Neural cell (in vitro differentiated cells): ENCODE data around the gene LRMDA. TPM values are rescaled to one million over a fixed set of nuclear protein-coding genes. Genes with fewer than 3 reads are reported as not detected.

Experiments
- H2AFZ ChIP-seq: fragments of 200-600, 300-800 bp; sonication (generic), shearing (Covaris generic); 2 replicates; pipeline ENCODE4 v1.6.0; 2014; ENCODE audit warnings: low read depth, mild to moderate bottlenecking, antibody characterized with exemption, low read length, moderate library complexity
- H3F3A ChIP-seq: fragments of 200-600 bp; shearing (Covaris generic); 2 replicates; pipeline ENCODE4 v1.6.1; 2016; ENCODE audit warnings: mild to moderate bottlenecking, moderate library complexity, mixed read lengths, antibody characterized with exemption, low read length; ENCODE audit not compliant: insufficient read depth, poor library complexity, severe bottlenecking
- H3K27ac ChIP-seq: fragments of 200-600, 300-800 bp; sonication (generic), shearing (Covaris generic); 2 replicates; pipeline ENCODE4 v1.5.1; 2014; ENCODE audit warnings: mild to moderate bottlenecking, low read length, moderate library complexity
- H3K27me3 ChIP-seq: fragments of 300-800, 200-600 bp; sonication (generic), shearing (Covaris generic); 2 replicates; pipeline ENCODE4 v1.6.0; 2014; ENCODE audit warnings: mild to moderate bottlenecking, low read depth, low read length, moderate library complexity; ENCODE audit not compliant: insufficient read depth
- H3K36me3 ChIP-seq: fragments of 300-800, 200-600 bp; sonication (generic), shearing (Covaris generic); 2 replicates; pipeline ENCODE4 v1.5.1; 2014; ENCODE audit warnings: mild to moderate bottlenecking, antibody characterized with exemption, low read length, moderate library complexity; ENCODE audit not compliant: insufficient read depth
- H3K4me2 ChIP-seq: fragments of 300-800, 200-600 bp; sonication (generic), shearing (Covaris generic); 2 replicates; pipeline ENCODE4 v1.6.0; 2014; ENCODE audit warnings: mild to moderate bottlenecking, low read length
- H3K4me3 ChIP-seq: fragments of 300-800, 200-600 bp; sonication (generic), shearing (Covaris generic); 2 replicates; pipeline ENCODE4 v1.5.1; 2014; ENCODE audit warnings: mild to moderate bottlenecking, low read length, moderate library complexity
- H3K79me2 ChIP-seq: fragments of 200-600 bp; shearing (Covaris generic); replicated peaks from 2 replicates; pipeline ENCODE4 v1.6.0; 2014; ENCODE audit warnings: mild to moderate bottlenecking, low read length, moderate library complexity; ENCODE audit not compliant: insufficient read depth
- H3K9ac ChIP-seq: fragments of 300-800, 200-600 bp; sonication (generic), shearing (Covaris generic); 2 replicates; pipeline ENCODE4 v1.6.1; 2016; ENCODE audit warnings: mild to moderate bottlenecking, low read length, mixed read lengths
- H3K9me2 ChIP-seq: fragments of 200-600 bp; shearing (Covaris generic); 2 replicates; pipeline ENCODE4 v1.6.1; 2016; ENCODE audit warnings: mild to moderate bottlenecking, low read length, mixed read lengths; ENCODE audit not compliant: insufficient read depth
- H3K9me3 ChIP-seq: fragments of 200-600, 300-800 bp; sonication (generic), shearing (Covaris generic); 2 replicates; pipeline ENCODE4 v1.6.1; 2016; ENCODE audit warnings: mild to moderate bottlenecking, mixed run types, low read length, moderate library complexity, mixed read lengths
- H4K20me1 ChIP-seq: fragments of 200-600 bp; shearing (Covaris generic); 2 replicates; pipeline ENCODE4 v1.6.1; 2016; ENCODE audit warnings: mild to moderate bottlenecking, mixed run types; ENCODE audit not compliant: insufficient read depth
- EP300 ChIP-seq: fragments of 450-650 bp; conservative IDR thresholded peaks from 2 replicates; pipeline ENCODE4 v1.6.1; 2014; ENCODE audit warnings: antibody characterized with exemption, mild to moderate bottlenecking, moderate library complexity; ENCODE audit not compliant: poor library complexity, severe bottlenecking
- EZH2 ChIP-seq: fragments of 200-600, 300-800 bp; shearing (Covaris generic), sonication (generic); IDR thresholded peaks from 2 replicates; pipeline ENCODE4 v1.6.1; 2014; ENCODE audit warnings: antibody characterized with exemption, low read length, borderline replicate concordance, mild to moderate bottlenecking; ENCODE audit not compliant: insufficient read depth, poor library complexity, severe bottlenecking
- MXI1 ChIP-seq: fragments of 450-650 bp; conservative IDR thresholded peaks from 2 replicates; pipeline ENCODE4 v1.6.1; 2014; ENCODE audit warnings: antibody characterized with exemption, mild to moderate bottlenecking; ENCODE audit not compliant: poor library complexity, severe bottlenecking
- POLR2AphosphoS5 ChIP-seq: IDR thresholded peaks from 2 replicates; pipeline ENCODE4 v1.6.1; 2012
- RAD21 ChIP-seq: fragments of 450-650 bp; conservative IDR thresholded peaks from 2 replicates; pipeline ENCODE4 v1.6.1; 2014; ENCODE audit warnings: antibody characterized with exemption, mild to moderate bottlenecking, moderate library complexity
- REST ChIP-seq: IDR thresholded peaks from 2 replicates; pipeline ENCODE4 v1.6.1; 2012; ENCODE audit warnings: borderline replicate concordance
- SMC3 ChIP-seq: fragments of 450-650 bp; conservative IDR thresholded peaks from 2 replicates; pipeline ENCODE4 v1.6.1; 2014; ENCODE audit warnings: antibody characterized with exemption, mild to moderate bottlenecking, moderate library complexity; ENCODE audit not compliant: poor library complexity
- TAF1 ChIP-seq: IDR thresholded peaks from 2 replicates; pipeline ENCODE4 v1.6.1; 2012; ENCODE audit warnings: low read depth
- polyA plus RNA-seq: library from polyadenylated mRNA; depleted of rRNA; stranded (reverse); fragments of >200 nt; gene quantifications from 2 replicates; pipeline ENCODE4 v1.2.3, GENCODE V29; 2014
- TF ChIP-seq, protein P1 (sequence below): fragments of 450-650 bp; IDR thresholded peaks from 2 replicates; pipeline ENCODE4 v1.5.1; 2014; ENCODE audit warnings: antibody characterized with exemption, mild to moderate bottlenecking, moderate library complexity; ENCODE audit not compliant: poor library complexity, severe bottlenecking

LRMDA gene
- polyA plus RNA-seq, 1 donor from 2014 or later: 5.6 TPM

DNA sequence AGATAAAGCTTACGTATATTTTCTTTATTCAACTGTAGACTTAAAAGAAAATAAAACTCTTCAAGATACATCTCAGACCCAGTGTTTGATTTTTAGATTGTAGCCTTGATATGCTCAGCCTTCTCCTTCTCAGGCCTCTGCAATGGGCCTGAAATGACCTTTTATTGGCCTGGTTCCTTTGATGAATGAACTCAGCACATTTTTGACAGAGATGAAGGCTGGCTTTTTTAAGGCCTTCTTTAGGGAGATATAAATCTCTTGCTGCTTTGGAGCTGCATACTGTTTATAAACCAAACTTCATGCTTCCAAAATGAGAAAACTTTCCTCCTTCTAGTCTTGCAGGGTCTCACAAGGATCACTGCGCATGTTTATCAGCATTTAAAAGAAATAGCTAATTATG is 1049.8 kb downstream of the LRMDA start:
- no peak overlapping the region for H3K4me2 ChIP-seq
- H3K9me3 ChIP-seq: no peaks in the 10 kb centered on the region
- H2AFZ ChIP-seq: no peak overlapping the region
- no peak overlapping the region for H3K9ac ChIP-seq
- H3K79me2 ChIP-seq: no peaks in the 10 kb centered on the region
- no peaks in the 10 kb centered on the region for H3F3A ChIP-seq
- TF ChIP-seq, protein P1, sequence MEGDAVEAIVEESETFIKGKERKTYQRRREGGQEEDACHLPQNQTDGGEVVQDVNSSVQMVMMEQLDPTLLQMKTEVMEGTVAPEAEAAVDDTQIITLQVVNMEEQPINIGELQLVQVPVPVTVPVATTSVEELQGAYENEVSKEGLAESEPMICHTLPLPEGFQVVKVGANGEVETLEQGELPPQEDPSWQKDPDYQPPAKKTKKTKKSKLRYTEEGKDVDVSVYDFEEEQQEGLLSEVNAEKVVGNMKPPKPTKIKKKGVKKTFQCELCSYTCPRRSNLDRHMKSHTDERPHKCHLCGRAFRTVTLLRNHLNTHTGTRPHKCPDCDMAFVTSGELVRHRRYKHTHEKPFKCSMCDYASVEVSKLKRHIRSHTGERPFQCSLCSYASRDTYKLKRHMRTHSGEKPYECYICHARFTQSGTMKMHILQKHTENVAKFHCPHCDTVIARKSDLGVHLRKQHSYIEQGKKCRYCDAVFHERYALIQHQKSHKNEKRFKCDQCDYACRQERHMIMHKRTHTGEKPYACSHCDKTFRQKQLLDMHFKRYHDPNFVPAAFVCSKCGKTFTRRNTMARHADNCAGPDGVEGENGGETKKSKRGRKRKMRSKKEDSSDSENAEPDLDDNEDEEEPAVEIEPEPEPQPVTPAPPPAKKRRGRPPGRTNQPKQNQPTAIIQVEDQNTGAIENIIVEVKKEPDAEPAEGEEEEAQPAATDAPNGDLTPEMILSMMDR: no peak
- TF ChIP-seq SMC3 (no peak), MXI1 (no peak), RAD21 (no peak), REST (no peak), POLR2AphosphoS5 (no peak), TAF1 (no peak), EP300 (no peak), EZH2 (no peak)
- no peaks in the 10 kb centered on the region for H3K9me2 ChIP-seq
- no peaks in the 10 kb centered on the region for H4K20me1 ChIP-seq
- no peaks in the 10 kb centered on the region for H3K27me3 ChIP-seq
- no peaks in the 10 kb centered on the region for H3K36me3 ChIP-seq
- H3K27ac ChIP-seq: no peak overlapping the region
- no peak overlapping the region for H3K4me3 ChIP-seq

GRCh38 chr10:76487582-76487981 is 1056.2 kb downstream of the LRMDA start:
- H4K20me1 ChIP-seq: no peaks in the 10 kb centered on the region
- H3K4me3 ChIP-seq: no peak overlapping the region
- no peaks in the 10 kb centered on the region for H3K79me2 ChIP-seq
- no peak overlapping the region for H3K9ac ChIP-seq
- H2AFZ ChIP-seq: no peak overlapping the region
- no peaks in the 10 kb centered on the region for H3K27me3 ChIP-seq
- no peaks in the 10 kb centered on the region for H3F3A ChIP-seq
- H3K4me2 ChIP-seq: no peak overlapping the region
- H3K27ac ChIP-seq: no peak overlapping the region
- H3K9me2 ChIP-seq: no peaks in the 10 kb centered on the region
- H3K9me3 ChIP-seq: no peaks in the 10 kb centered on the region
- no peak for TF ChIP-seq MXI1
- no peak for TF ChIP-seq SMC3
- TF ChIP-seq REST: no peak
- TF ChIP-seq RAD21: no peak
- TF ChIP-seq EZH2: no peak
- TF ChIP-seq EP300: no peak
- TF ChIP-seq TAF1: no peak
- TF ChIP-seq, protein P1: no peak
- TF ChIP-seq POLR2AphosphoS5: no peak
- no peaks in the 10 kb centered on the region for H3K36me3 ChIP-seq
